Measurements from ENCODE around the gene GLP1R. TPM values are rescaled to one million over a fixed set of nuclear protein-coding genes. Genes with fewer than 3 reads are reported as not detected.

Gene GLP1R
- total and polyA plus RNA-seq, 8 donors = 3.4 to 9.7 (median 5.7) TPM

DNA sequence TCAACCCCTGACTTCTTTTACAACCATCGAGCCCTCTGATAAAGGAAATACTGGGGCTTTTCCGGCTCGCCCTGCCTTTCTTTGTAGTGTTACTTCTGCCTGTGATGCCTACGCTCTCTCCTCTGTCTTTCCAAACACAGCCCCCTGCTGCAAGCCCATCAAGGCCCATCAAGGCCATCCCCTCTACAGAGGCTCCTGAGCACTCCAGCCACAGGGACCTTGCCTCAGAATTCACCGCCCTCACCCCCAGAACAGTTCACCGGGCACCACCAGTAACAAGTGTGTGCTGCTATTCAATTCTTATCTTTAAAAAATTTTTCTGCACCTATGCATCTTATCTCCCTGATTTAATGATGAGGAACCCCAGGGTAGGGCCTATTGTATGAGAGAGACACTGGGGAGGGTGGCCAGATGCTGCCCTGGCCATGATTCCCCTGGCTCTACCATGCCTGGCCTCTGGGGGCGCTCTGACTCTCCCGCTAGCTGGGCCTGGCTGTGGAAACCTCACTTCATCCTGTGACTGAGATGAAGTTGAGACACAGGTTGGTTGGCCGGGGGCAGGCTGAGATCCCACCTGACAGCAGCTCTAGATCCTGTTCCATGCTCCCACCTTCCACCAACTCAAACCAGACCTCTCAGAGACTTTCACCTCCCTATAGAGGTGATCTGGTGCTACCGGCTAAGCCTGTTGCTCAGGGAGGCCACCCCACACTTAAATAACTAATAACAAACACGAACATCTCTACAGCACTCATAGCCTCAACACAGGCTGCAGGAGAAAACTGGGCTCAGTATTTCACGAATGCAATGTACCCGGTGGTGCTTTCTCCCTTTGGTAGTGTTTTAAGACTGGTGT is 19.2 kb upstream of the GLP1R start:
- ATAC-seq = peak; percentile 77 to 97 (median 89)
- Histone ChIP-seq H3K27ac (no peak overlapping the region), H3K4me1 (peaks cover 0 to 4% (median 0%) of the 10 kb centered on the region in 3 donors), H3K4me3 (no peak overlapping the region), H3K36me3 (no peaks in the 10 kb centered on the region), H3K9me3 (no peaks in the 10 kb centered on the region), H3K27me3 (no peaks in the 10 kb centered on the region)
- TF ChIP-seq, protein P1, sequence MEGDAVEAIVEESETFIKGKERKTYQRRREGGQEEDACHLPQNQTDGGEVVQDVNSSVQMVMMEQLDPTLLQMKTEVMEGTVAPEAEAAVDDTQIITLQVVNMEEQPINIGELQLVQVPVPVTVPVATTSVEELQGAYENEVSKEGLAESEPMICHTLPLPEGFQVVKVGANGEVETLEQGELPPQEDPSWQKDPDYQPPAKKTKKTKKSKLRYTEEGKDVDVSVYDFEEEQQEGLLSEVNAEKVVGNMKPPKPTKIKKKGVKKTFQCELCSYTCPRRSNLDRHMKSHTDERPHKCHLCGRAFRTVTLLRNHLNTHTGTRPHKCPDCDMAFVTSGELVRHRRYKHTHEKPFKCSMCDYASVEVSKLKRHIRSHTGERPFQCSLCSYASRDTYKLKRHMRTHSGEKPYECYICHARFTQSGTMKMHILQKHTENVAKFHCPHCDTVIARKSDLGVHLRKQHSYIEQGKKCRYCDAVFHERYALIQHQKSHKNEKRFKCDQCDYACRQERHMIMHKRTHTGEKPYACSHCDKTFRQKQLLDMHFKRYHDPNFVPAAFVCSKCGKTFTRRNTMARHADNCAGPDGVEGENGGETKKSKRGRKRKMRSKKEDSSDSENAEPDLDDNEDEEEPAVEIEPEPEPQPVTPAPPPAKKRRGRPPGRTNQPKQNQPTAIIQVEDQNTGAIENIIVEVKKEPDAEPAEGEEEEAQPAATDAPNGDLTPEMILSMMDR (IDR thresholded peaks at IDR 0.05) = peak; percentile 45 to 74 (median 56)
- intact Hi-C loops (cut with DNase I) = no loop called here
- DNase-seq = peak in 5 of 6 donors; percentile 36 to 86 (median 69)
- FAIRE-seq = no peak
- WGBS, 2 donors = 79 to 81% methylated on average over 13 of the region's 13 CpGs

DNA sequence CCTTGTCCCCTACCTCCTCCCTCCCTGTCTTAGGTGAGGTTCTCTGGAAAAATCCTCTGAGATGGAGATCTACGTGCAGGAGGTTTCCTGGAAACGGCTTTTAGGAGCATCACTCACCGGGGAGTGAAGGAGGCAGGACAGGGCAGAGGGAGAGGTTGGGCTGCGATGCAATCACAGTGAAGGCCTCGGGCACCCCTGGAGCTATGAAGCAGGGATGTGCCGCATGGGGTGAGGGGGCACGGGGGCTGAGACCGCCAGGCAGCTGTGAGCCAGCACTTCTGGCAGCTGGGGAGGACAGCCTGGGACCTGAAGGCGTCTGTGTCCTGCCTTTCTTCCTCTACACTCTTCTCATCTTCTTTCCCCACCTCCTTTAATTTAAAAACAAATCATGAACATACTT is 12.9 kb upstream of the GLP1R start:
- no peak overlapping the region for H3K4me3 ChIP-seq
- intact Hi-C loops (cut with DNase I) = no loop called here
- no peaks in the 10 kb centered on the region for H3K27me3 ChIP-seq
- FAIRE-seq = no peak
- ATAC-seq = no peak
- H3K4me1 ChIP-seq = no peaks in the 10 kb centered on the region
- DNase-seq = no peak
- H3K36me3 ChIP-seq = no peaks in the 10 kb centered on the region
- H3K27ac ChIP-seq = no peak overlapping the region
- TF ChIP-seq, protein P1 (IDR thresholded peaks at IDR 0.05) = no peak
- no peaks in the 10 kb centered on the region for H3K9me3 ChIP-seq
- WGBS, 2 donors = 73 to 82% methylated on average over 9 of the region's 9 CpGs

DNA sequence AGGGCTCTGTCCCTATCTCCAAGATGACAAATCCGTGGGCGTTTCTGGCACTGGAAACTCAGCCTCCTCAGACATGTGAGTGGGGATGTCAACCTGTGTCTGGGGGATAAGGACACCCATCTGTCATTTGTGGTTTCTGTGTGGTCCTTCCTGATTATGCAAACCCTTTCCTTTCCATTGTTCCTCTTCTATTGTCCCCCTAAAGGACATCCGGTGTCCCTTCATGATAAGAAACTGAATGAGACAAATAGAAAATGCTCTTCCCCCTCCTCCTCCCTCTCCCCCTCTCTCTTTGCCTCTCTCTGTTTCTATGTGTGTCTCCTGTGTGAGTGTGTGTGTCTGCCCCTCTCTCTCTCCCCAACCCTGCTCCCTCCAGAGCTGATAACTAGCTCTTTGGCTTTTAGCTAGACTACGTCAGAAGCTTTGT is 11.5 kb upstream of the GLP1R start:
- H3K36me3 ChIP-seq = no peaks in the 10 kb centered on the region
- H3K4me1 ChIP-seq = no peaks in the 10 kb centered on the region
- no peaks in the 10 kb centered on the region for H3K9me3 ChIP-seq
- TF ChIP-seq, protein P1 (IDR thresholded peaks at IDR 0.05) = no peak
- intact Hi-C loops (cut with DNase I) = no loop called here
- DNase-seq (no peak), FAIRE-seq (no peak), ATAC-seq (no peak)
- H3K4me3 ChIP-seq = no peak overlapping the region
- H3K27ac ChIP-seq = no peak overlapping the region
- no peaks in the 10 kb centered on the region for H3K27me3 ChIP-seq
- WGBS, 2 donors = 56 to 66% methylated on average over 4 of the region's 4 CpGs

GRCh38 chr6:39037707-39038106 is 10.9 kb upstream of the GLP1R start:
- WGBS, 2 donors = 65 to 71% methylated on average over 6 of the region's 6 CpGs
- ATAC-seq = peak in 2 of 4 donors; percentile 51 to 52
- intact Hi-C loops (cut with DNase I) = no loop called here
- no peak for FAIRE-seq
- Histone ChIP-seq H3K4me1 (no peaks in the 10 kb centered on the region), H3K27ac (no peak overlapping the region), H3K9me3 (no peaks in the 10 kb centered on the region), H3K4me3 (no peak overlapping the region), H3K27me3 (no peaks in the 10 kb centered on the region), H3K36me3 (no peaks in the 10 kb centered on the region)
- no peak for DNase-seq
- TF ChIP-seq, protein P1 (IDR thresholded peaks at IDR 0.05) = no peak

DNA sequence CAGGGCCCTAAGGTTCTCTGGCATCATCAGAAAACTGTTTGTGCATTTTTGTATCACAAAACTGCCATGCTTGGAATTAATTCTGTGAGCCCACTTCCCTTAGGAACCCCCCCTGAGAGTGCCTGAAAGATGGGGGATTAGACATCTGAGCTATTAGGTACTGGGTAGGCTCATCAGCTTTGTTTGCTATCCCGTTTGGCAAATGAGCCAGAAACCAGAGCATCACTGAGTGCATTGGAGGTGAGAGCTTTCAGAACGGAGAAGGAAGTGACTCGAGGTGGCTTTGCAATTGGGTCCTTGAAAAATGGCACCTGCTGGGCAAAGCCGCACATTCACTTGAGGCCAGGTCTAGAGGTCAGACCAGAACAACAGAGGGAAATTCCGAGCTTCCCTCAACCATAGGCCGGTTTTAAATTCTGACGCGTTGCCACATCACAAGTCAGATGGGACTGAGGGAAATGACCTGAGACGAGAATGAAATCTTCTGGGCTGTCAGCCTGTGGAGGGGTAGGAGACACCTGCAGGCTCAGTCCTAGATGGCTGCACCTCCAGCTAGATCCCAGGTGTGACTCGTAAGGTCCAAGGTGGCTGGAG is 8.4 kb upstream of the GLP1R start:
- H3K4me3 ChIP-seq = no peak overlapping the region
- H3K9me3 ChIP-seq = no peaks in the 10 kb centered on the region
- no peaks in the 10 kb centered on the region for H3K27me3 ChIP-seq
- DNase-seq (no peak), FAIRE-seq (no peak), ATAC-seq (peak in 2 of 4 donors; percentile 66 to 72)
- no peak overlapping the region for H3K27ac ChIP-seq
- no peaks in the 10 kb centered on the region for H3K4me1 ChIP-seq
- intact Hi-C loops (cut with DNase I) = no loop called here
- TF ChIP-seq, protein P1 (IDR thresholded peaks at IDR 0.05) = no peak
- 82 to 86% methylated on average over 10 of the region's 10 CpGs for WGBS, 2 donors
- no peaks in the 10 kb centered on the region for H3K36me3 ChIP-seq
